Hepatocyte (in vitro differentiated cells): ENCODE results near the gene TEAD1. TPM values are rescaled to one million over a fixed set of nuclear protein-coding genes. Genes with fewer than 3 reads are reported as not detected.

Experiments used
- DNase-seq: peaks from one replicate; pipeline ENCODE4 v3.0.0-alpha.2; 2016; ENCODE audit warnings: low spot score
- H2AFZ ChIP-seq: fragments of 200-600 bp; sonication (generic); 2 replicates; pipeline ENCODE4 v1.6.0; 2016; ENCODE audit warnings: antibody characterized with exemption, mild to moderate bottlenecking
- H3K27ac ChIP-seq: fragments of 200-600 bp; sonication (generic); 2 replicates; pipeline ENCODE4 v1.5.1; 2016; ENCODE audit warnings: mild to moderate bottlenecking
- H3K27me3 ChIP-seq: fragments of 200-600 bp; sonication (generic); 2 replicates; pipeline ENCODE4 v1.6.1; 2016
- H3K36me3 ChIP-seq: fragments of 200-600 bp; sonication (generic); replicated peaks from 2 replicates; pipeline ENCODE4 v1.5.1; 2016; ENCODE audit warnings: low read depth; ENCODE audit not compliant: insufficient read depth
- H3K4me1 ChIP-seq: fragments of 200-600 bp; sonication (generic); 2 replicates; pipeline ENCODE4 v1.5.1; 2016; ENCODE audit warnings: mild to moderate bottlenecking, moderate library complexity; ENCODE audit not compliant: insufficient read depth
- H3K4me2 ChIP-seq: fragments of 200-600 bp; sonication (generic); 2 replicates; pipeline ENCODE4 v1.6.0; 2016
- H3K4me3 ChIP-seq: fragments of 200-600 bp; sonication (generic); 2 replicates; pipeline ENCODE4 v1.5.1; 2016; ENCODE audit warnings: mild to moderate bottlenecking
- H3K79me2 ChIP-seq: fragments of 200-600 bp; sonication (generic); 2 replicates; pipeline ENCODE4 v1.6.0; 2017; ENCODE audit warnings: mild to moderate bottlenecking
- H3K9me2 ChIP-seq: fragments of 200-600 bp; sonication (generic); replicated peaks from 2 replicates; pipeline ENCODE4 v1.6.0; 2017; ENCODE audit warnings: mild to moderate bottlenecking; ENCODE audit not compliant: insufficient read depth
- H3K9me3 ChIP-seq: fragments of 200-600 bp; sonication (generic); 2 replicates; pipeline ENCODE4 v1.5.1; 2016; ENCODE audit warnings: low read depth, mild to moderate bottlenecking
- H4K20me1 ChIP-seq: fragments of 200-600 bp; sonication (generic); 2 replicates; pipeline ENCODE4 v1.6.0; 2016; ENCODE audit warnings: mild to moderate bottlenecking; ENCODE audit not compliant: insufficient read depth, poor library complexity, severe bottlenecking
- CTCF ChIP-seq: fragments of 200-600 bp; sonication (generic); IDR thresholded peaks from 2 replicates; pipeline ENCODE4 v1.5.1; 2016; ENCODE audit warnings: antibody characterized with exemption, mild to moderate bottlenecking; ENCODE audit not compliant: poor library complexity
- EZH2 ChIP-seq: fragments of 200-600 bp; sonication (generic); IDR thresholded peaks from 2 replicates; pipeline ENCODE4 v1.6.1; 2016; ENCODE audit warnings: antibody characterized with exemption, mild to moderate bottlenecking, borderline replicate concordance
- EZH2phosphoT487 ChIP-seq: fragments of 200-600 bp; sonication (generic); IDR thresholded peaks from one replicate; pipeline ENCODE4 v1.6.1; 2018; ENCODE audit warnings: antibody characterized with exemption, mild to moderate bottlenecking, low read depth, moderate library complexity; ENCODE audit not compliant: unreplicated experiment, severe bottlenecking
- WGBS: methylation state at CpG from one replicate; pipeline ENCODE4 v1.1.6; 2016; ENCODE audit warnings: low lambda C conversion rate; ENCODE audit errors: missing lambda C conversion rate; 5-methylcytosine and 5-hydroxymethylcytosine counted together
- polyA plus RNA-seq: library from polyadenylated mRNA; unstranded; fragments of >200 nt; fragmentation: Nextera tagmentation; extraction: Ambion mirVana; gene quantifications from 2 replicates; pipeline ENCODE4 v1.2.1, GENCODE V29; 2016
- total RNA-seq: library from RNA; depleted of rRNA; stranded (reverse); fragments of >200 nt; gene quantifications from 2 replicates; pipeline ENCODE4 v1.2.3, GENCODE V29; 2014

The TEAD1 gene
- total and polyA plus RNA-seq, 2 experiments from 2014 or later: 37.2 to 82.2 TPM

- H3K79me2 ChIP-seq: peaks cover 100% of the 10 kb centered on the region
- H3K27ac ChIP-seq: no peak overlapping the region
- no peak overlapping the region for H2AFZ ChIP-seq
- no peaks in the 10 kb centered on the region for H3K9me2 ChIP-seq
- peaks cover 31% of the 10 kb centered on the region for H4K20me1 ChIP-seq
- H3K27me3 ChIP-seq: no peaks in the 10 kb centered on the region
- peaks cover 8% of the 10 kb centered on the region for H3K4me1 ChIP-seq
- no peak overlapping the region for H3K4me2 ChIP-seq
- no peak for TF ChIP-seq CTCF
- no peak for TF ChIP-seq EZH2phosphoT487
- TF ChIP-seq EZH2: no peak
- no peak overlapping the region for H3K4me3 ChIP-seq
- no peaks in the 10 kb centered on the region for H3K9me3 ChIP-seq
- no peak for DNase-seq
- no peaks in the 10 kb centered on the region for H3K36me3 ChIP-seq
- whole genome bisulfite sequencing: 98% methylated on average over 4 of the region's 4 CpGs
Observed at GRCh38 chr11:12734625-12735024, 60.4 kb downstream of the TEAD1 start.

- H2AFZ ChIP-seq: no peak overlapping the region
- peaks cover 100% of the 10 kb centered on the region for H3K79me2 ChIP-seq
- H3K4me2 ChIP-seq: no peak overlapping the region
- H3K36me3 ChIP-seq: no peaks in the 10 kb centered on the region
- H3K27me3 ChIP-seq: no peaks in the 10 kb centered on the region
- no peaks in the 10 kb centered on the region for H3K9me2 ChIP-seq
- no peak overlapping the region for H3K4me3 ChIP-seq
- no peak for TF ChIP-seq CTCF
- TF ChIP-seq EZH2phosphoT487: no peak
- peaks cover 8% of the 10 kb centered on the region for H3K4me1 ChIP-seq
- H3K27ac ChIP-seq: no peak overlapping the region
- peaks cover 26% of the 10 kb centered on the region for H4K20me1 ChIP-seq
- no peak for DNase-seq
- WGBS: 91% methylated on average over 7 of the region's 7 CpGs
- no peaks in the 10 kb centered on the region for H3K9me3 ChIP-seq
Observed at GRCh38 chr11:12735262-12735661, 61.0 kb downstream of the TEAD1 start.

- H3K9me3 ChIP-seq: no peaks in the 10 kb centered on the region
- no peaks in the 10 kb centered on the region for H3K9me2 ChIP-seq
- H4K20me1 ChIP-seq: peaks cover 19% of the 10 kb centered on the region
- peaks cover 8% of the 10 kb centered on the region for H3K4me1 ChIP-seq
- WGBS: 49% methylated on average over 2 of the region's 2 CpGs
- no peak overlapping the region for H3K4me2 ChIP-seq
- no peak overlapping the region for H3K27ac ChIP-seq
- no peak overlapping the region for H2AFZ ChIP-seq
- no peak for DNase-seq
- no peaks in the 10 kb centered on the region for H3K27me3 ChIP-seq
- H3K4me3 ChIP-seq: no peak overlapping the region
- no peak for TF ChIP-seq CTCF
- no peak for TF ChIP-seq EZH2phosphoT487
- no peak for TF ChIP-seq EZH2
- peaks cover 100% of the 10 kb centered on the region for H3K79me2 ChIP-seq
- no peaks in the 10 kb centered on the region for H3K36me3 ChIP-seq
Observed at GRCh38 chr11:12737024-12737423, 62.8 kb downstream of the TEAD1 start.

GRCh38 chr11:12741671-12742216, 67.5 kb downstream of the TEAD1 start:
- no peak for TF ChIP-seq EZH2
- TF ChIP-seq CTCF: no peak
- TF ChIP-seq EZH2phosphoT487: no peak
- Histone ChIP-seq H3K27ac (no peak overlapping the region), H3K36me3 (no peaks in the 10 kb centered on the region), H3K4me1 (peaks cover 24% of the 10 kb centered on the region), H3K79me2 (peaks cover 100% of the 10 kb centered on the region), H4K20me1 (peaks cover 22% of the 10 kb centered on the region), H3K4me2 (no peak overlapping the region), H3K9me2 (no peaks in the 10 kb centered on the region), H2AFZ (no peak overlapping the region), H3K9me3 (no peaks in the 10 kb centered on the region), H3K4me3 (no peak overlapping the region), H3K27me3 (no peaks in the 10 kb centered on the region)
- no peak for DNase-seq
- 59% methylated on average over 1 of the region's 1 CpG for WGBS
